Adipocyte (in vitro differentiated cells): Measurements from ENCODE around the gene PIEZO1.

Experiments used
- DNase-seq: peaks from one replicate; pipeline ENCODE4 v3.0.0-alpha.2; 2015; ENCODE audit warnings: low read depth
- H3K27me3 ChIP-seq: replicated peaks from 2 replicates; pipeline ENCODE4 v1.7.0; 2013; ENCODE audit warnings: mild to moderate bottlenecking, low read length, moderate library complexity; ENCODE audit not compliant: control insufficient read depth, insufficient read depth
- H3K36me3 ChIP-seq: 2 replicates; pipeline ENCODE4 v1.7.0; 2013; ENCODE audit warnings: low read length, mild to moderate bottlenecking, moderate library complexity; ENCODE audit not compliant: control insufficient read depth, insufficient read depth, severe bottlenecking
- H3K4me1 ChIP-seq: 2 replicates; pipeline ENCODE4 v1.7.0; 2013; ENCODE audit warnings: mild to moderate bottlenecking, low read length, moderate library complexity; ENCODE audit not compliant: control insufficient read depth, insufficient read depth
- H3K4me3 ChIP-seq: 2 replicates; pipeline ENCODE4 v1.7.0; 2013; ENCODE audit warnings: mild to moderate bottlenecking, low read length, moderate library complexity
- H3K9ac ChIP-seq: 2 replicates; pipeline ENCODE4 v1.7.0; 2013; ENCODE audit warnings: mild to moderate bottlenecking, low read length, moderate library complexity
- H3K9me3 ChIP-seq: 2 replicates; pipeline ENCODE4 v1.7.0; 2013; ENCODE audit warnings: mild to moderate bottlenecking, low read length, moderate library complexity; ENCODE audit not compliant: control insufficient read depth

The PIEZO1 gene

GRCh38 chr16:88767546-88768070 is 17.4 kb downstream of the PIEZO1 start:
- no peak for DNase-seq
- H3K9ac ChIP-seq = peak overlapping the region; percentile 75
- H3K9me3 ChIP-seq = no peaks in the 10 kb centered on the region
- H3K36me3 ChIP-seq = peaks cover 22% of the 10 kb centered on the region
- no peaks in the 10 kb centered on the region for H3K27me3 ChIP-seq
- peaks cover 45% of the 10 kb centered on the region for H3K4me1 ChIP-seq
- H3K4me3 ChIP-seq = peak overlapping the region; percentile 62

GRCh38 chr16:88766975-88767374 is 18.0 kb downstream of the PIEZO1 start:
- H3K9ac ChIP-seq = peak overlapping the region; percentile 75
- no peaks in the 10 kb centered on the region for H3K27me3 ChIP-seq
- DNase-seq = no peak
- H3K9me3 ChIP-seq = no peaks in the 10 kb centered on the region
- H3K36me3 ChIP-seq = peaks cover 27% of the 10 kb centered on the region
- H3K4me1 ChIP-seq = peaks cover 39% of the 10 kb centered on the region
- no peak overlapping the region for H3K4me3 ChIP-seq

- no peak overlapping the region for H3K4me3 ChIP-seq
- H3K9me3 ChIP-seq = no peaks in the 10 kb centered on the region
- H3K9ac ChIP-seq = no peak overlapping the region
- H3K4me1 ChIP-seq = peaks cover 30% of the 10 kb centered on the region
- H3K27me3 ChIP-seq = no peaks in the 10 kb centered on the region
- no peak for DNase-seq
- peaks cover 27% of the 10 kb centered on the region for H3K36me3 ChIP-seq
Observed at GRCh38 chr16:88764913-88765349, 20.1 kb downstream of the PIEZO1 start.

- no peaks in the 10 kb centered on the region for H3K27me3 ChIP-seq
- no peak for DNase-seq
- H3K36me3 ChIP-seq = peaks cover 27% of the 10 kb centered on the region
Observed at GRCh38 chr16:88764080-88764479, 20.9 kb downstream of the PIEZO1 start.

GRCh38 chr16:88763502-88764053 is 21.4 kb downstream of the PIEZO1 start:
- Histone ChIP-seq H3K4me1 (peaks cover 27% of the 10 kb centered on the region), H3K4me3 (no peak overlapping the region), H3K36me3 (peaks cover 29% of the 10 kb centered on the region), H3K9ac (no peak overlapping the region), H3K9me3 (no peaks in the 10 kb centered on the region), H3K27me3 (no peaks in the 10 kb centered on the region)
- no peak for DNase-seq

More at GRCh38 chr16:88764080-88764479, 20.9 kb downstream of the PIEZO1 start:
- Histone ChIP-seq H3K9me3 (no peaks in the 10 kb centered on the region), H3K4me3 (no peak overlapping the region), H3K4me1 (peaks cover 32% of the 10 kb centered on the region), H3K9ac (no peak overlapping the region)

- H3K4me3 ChIP-seq = no peak overlapping the region
- H3K9me3 ChIP-seq = no peaks in the 10 kb centered on the region
- no peak for DNase-seq
- peaks cover 33% of the 10 kb centered on the region for H3K36me3 ChIP-seq
- H3K27me3 ChIP-seq = no peaks in the 10 kb centered on the region
- no peak overlapping the region for H3K9ac ChIP-seq
- peaks cover 20% of the 10 kb centered on the region for H3K4me1 ChIP-seq
Observed at GRCh38 chr16:88762941-88763340, 22.1 kb downstream of the PIEZO1 start.

- Histone ChIP-seq H3K9ac (no peak overlapping the region), H3K4me1 (peaks cover 14% of the 10 kb centered on the region), H3K27me3 (no peaks in the 10 kb centered on the region), H3K9me3 (no peaks in the 10 kb centered on the region), H3K4me3 (no peak overlapping the region), H3K36me3 (peaks cover 33% of the 10 kb centered on the region)
- DNase-seq = no peak
Observed at GRCh38 chr16:88762258-88762870, 22.7 kb downstream of the PIEZO1 start.

GRCh38 chr16:88761830-88762229 is 23.2 kb downstream of the PIEZO1 start:
- no peak for DNase-seq

GRCh38 chr16:88761143-88761534 is 23.9 kb downstream of the PIEZO1 start:
- Histone ChIP-seq H3K27me3 (no peaks in the 10 kb centered on the region), H3K9me3 (no peaks in the 10 kb centered on the region), H3K4me1 (peaks cover 12% of the 10 kb centered on the region), H3K9ac (no peak overlapping the region), H3K4me3 (no peak overlapping the region), H3K36me3 (peaks cover 32% of the 10 kb centered on the region)
- DNase-seq = no peak

More at GRCh38 chr16:88761830-88762229, 23.2 kb downstream of the PIEZO1 start:
- H3K4me1 ChIP-seq = peaks cover 12% of the 10 kb centered on the region
- no peaks in the 10 kb centered on the region for H3K9me3 ChIP-seq
- no peak overlapping the region for H3K9ac ChIP-seq
- no peak overlapping the region for H3K4me3 ChIP-seq
- peaks cover 33% of the 10 kb centered on the region for H3K36me3 ChIP-seq
- no peaks in the 10 kb centered on the region for H3K27me3 ChIP-seq

- no peaks in the 10 kb centered on the region for H3K27me3 ChIP-seq
- no peaks in the 10 kb centered on the region for H3K9me3 ChIP-seq
- peaks cover 12% of the 10 kb centered on the region for H3K4me1 ChIP-seq
- no peak overlapping the region for H3K9ac ChIP-seq
- DNase-seq = no peak
- H3K36me3 ChIP-seq = peaks cover 28% of the 10 kb centered on the region
- no peak overlapping the region for H3K4me3 ChIP-seq
Observed at GRCh38 chr16:88760424-88761142, 24.4 kb downstream of the PIEZO1 start.

GRCh38 chr16:88759976-88760350 is 25.1 kb downstream of the PIEZO1 start:
- Histone ChIP-seq H3K4me1 (peaks cover 12% of the 10 kb centered on the region), H3K4me3 (no peak overlapping the region), H3K9ac (no peak overlapping the region), H3K36me3 (peaks cover 28% of the 10 kb centered on the region), H3K27me3 (no peaks in the 10 kb centered on the region), H3K9me3 (no peaks in the 10 kb centered on the region)
- no peak for DNase-seq
